ENCODE data around the gene MT1HL1.

DNA sequence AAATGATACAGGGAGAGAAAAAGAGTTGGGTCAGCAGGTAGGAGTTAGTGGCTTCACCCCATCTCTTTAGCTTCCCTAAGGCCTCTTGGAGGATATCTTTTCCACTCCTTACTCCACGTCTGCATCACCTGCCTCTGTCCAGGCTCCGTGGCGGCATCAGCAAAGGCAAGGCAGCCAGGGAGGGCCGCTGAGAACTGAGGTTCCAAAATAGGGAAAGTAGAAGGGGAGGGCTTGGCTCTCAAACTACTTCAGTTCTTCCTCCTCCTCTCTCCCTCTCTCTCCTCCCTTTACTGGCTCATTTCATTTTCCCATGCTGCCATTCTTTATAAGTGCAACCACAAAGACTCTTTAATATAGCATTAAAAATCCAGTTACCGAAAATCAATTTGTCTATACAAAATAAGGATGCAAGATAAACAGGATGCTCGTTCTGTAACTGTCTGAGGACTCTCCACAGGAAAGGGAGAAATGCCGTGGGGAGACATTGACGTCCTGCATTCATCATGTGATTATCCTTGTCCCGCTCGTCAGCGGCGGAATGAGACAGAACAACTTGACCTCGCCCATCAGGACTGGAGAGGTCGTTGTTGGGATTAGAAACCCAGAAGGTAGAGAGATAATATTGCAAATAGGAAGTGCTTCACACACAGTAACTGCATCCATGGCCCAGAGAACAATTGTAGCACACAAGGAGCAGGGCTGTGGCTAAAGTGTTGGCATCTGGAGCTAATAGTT lies 3.1 kb upstream of the MT1HL1 start:
- TF ChIP-seq, protein P1, sequence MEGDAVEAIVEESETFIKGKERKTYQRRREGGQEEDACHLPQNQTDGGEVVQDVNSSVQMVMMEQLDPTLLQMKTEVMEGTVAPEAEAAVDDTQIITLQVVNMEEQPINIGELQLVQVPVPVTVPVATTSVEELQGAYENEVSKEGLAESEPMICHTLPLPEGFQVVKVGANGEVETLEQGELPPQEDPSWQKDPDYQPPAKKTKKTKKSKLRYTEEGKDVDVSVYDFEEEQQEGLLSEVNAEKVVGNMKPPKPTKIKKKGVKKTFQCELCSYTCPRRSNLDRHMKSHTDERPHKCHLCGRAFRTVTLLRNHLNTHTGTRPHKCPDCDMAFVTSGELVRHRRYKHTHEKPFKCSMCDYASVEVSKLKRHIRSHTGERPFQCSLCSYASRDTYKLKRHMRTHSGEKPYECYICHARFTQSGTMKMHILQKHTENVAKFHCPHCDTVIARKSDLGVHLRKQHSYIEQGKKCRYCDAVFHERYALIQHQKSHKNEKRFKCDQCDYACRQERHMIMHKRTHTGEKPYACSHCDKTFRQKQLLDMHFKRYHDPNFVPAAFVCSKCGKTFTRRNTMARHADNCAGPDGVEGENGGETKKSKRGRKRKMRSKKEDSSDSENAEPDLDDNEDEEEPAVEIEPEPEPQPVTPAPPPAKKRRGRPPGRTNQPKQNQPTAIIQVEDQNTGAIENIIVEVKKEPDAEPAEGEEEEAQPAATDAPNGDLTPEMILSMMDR (IDR thresholded peaks at IDR 0.05): no peak
- no peak for TF ChIP-seq POLR2A (IDR thresholded peaks at IDR 0.05)

All from testis (tissue), 2 donors.